Astrocyte (in vitro differentiated cells and primary cell): ENCODE results near the gene SLC4A2. TPM values are rescaled to one million over a fixed set of nuclear protein-coding genes. Genes with fewer than 3 reads are reported as not detected.

ENCODE experiments used
- DNase-seq: peaks from one replicate; pipeline ENCODE4 v3.0.0-alpha.2; 2010; ENCODE audit warnings: low read depth
- FAIRE-seq: peaks from 2 replicates; lab custom pipeline; 2011; peaks lifted over from hg19 to GRCh38; lab: Jason Lieb, UNC
- H2AFZ ChIP-seq: 2 replicates; pipeline ENCODE4 v1.6.0; 2012; ENCODE audit warnings: low read depth, low read length, inconsistent platforms
- H3K27ac ChIP-seq: 2 replicates; pipeline ENCODE4 v1.5.1; 2011; ENCODE audit warnings: low read depth, low read length, inconsistent platforms
- H3K27me3 ChIP-seq: 2 replicates; pipeline ENCODE4 v1.6.0; 2011; ENCODE audit warnings: low read length, inconsistent platforms; ENCODE audit not compliant: insufficient read depth
- H3K36me3 ChIP-seq: 2 replicates; pipeline ENCODE4 v1.5.1; 2011; ENCODE audit warnings: low read length, inconsistent platforms; ENCODE audit not compliant: insufficient read depth
- H3K4me1 ChIP-seq: 2 replicates; pipeline ENCODE4 v1.5.1; 2011; ENCODE audit warnings: low read length, inconsistent platforms; ENCODE audit not compliant: insufficient read depth
- H3K4me2 ChIP-seq: 2 replicates; pipeline ENCODE4 v1.6.0; 2012; ENCODE audit warnings: low read length, inconsistent platforms
- H3K4me3 ChIP-seq: 2 replicates; pipeline ENCODE4 v1.5.1; 2011; ENCODE audit warnings: low read depth, mild to moderate bottlenecking, low read length, inconsistent platforms; ENCODE audit not compliant: insufficient read depth
- H3K79me2 ChIP-seq: 2 replicates; pipeline ENCODE4 v1.6.0; 2012; ENCODE audit warnings: mild to moderate bottlenecking, low read length, inconsistent platforms; ENCODE audit not compliant: insufficient read depth
- H3K9ac ChIP-seq: 2 replicates; pipeline ENCODE4 v1.6.0; 2012; ENCODE audit warnings: mild to moderate bottlenecking, low read length, inconsistent platforms
- H3K9me3 ChIP-seq: 2 replicates; pipeline ENCODE4 v1.5.1; 2012; ENCODE audit warnings: low read depth, mild to moderate bottlenecking, low read length, inconsistent platforms; ENCODE audit not compliant: insufficient read depth
- H4K20me1 ChIP-seq: 2 replicates; pipeline ENCODE4 v1.6.0; 2012; ENCODE audit warnings: low read length, inconsistent platforms; ENCODE audit not compliant: insufficient read depth
- H3K27ac Mint-ChIP-seq: one replicate; pipeline ENCODE4 v1.8.0; 2021; ENCODE audit warnings: mild to moderate bottlenecking, mixed read lengths; ENCODE audit not compliant: unreplicated experiment
- H3K27me3 Mint-ChIP-seq: one replicate; pipeline ENCODE4 v1.8.0; 2021; ENCODE audit warnings: low read depth, mixed read lengths; ENCODE audit not compliant: unreplicated experiment
- H3K36me3 Mint-ChIP-seq: one replicate; pipeline ENCODE4 v1.8.0; 2021; ENCODE audit warnings: low read depth, mixed read lengths; ENCODE audit not compliant: unreplicated experiment
- H3K4me1 Mint-ChIP-seq: one replicate; pipeline ENCODE4 v1.8.0; 2021; ENCODE audit warnings: low read depth, mixed read lengths; ENCODE audit not compliant: unreplicated experiment
- H3K4me3 Mint-ChIP-seq: one replicate; pipeline ENCODE4 v1.8.0; 2021; ENCODE audit warnings: mild to moderate bottlenecking, moderate library complexity, mixed read lengths; ENCODE audit not compliant: unreplicated experiment
- H3K9me3 Mint-ChIP-seq: one replicate; pipeline ENCODE4 v1.8.0; 2021; ENCODE audit warnings: mild to moderate bottlenecking, mixed read lengths; ENCODE audit not compliant: unreplicated experiment
- CTCF ChIP-seq: IDR thresholded peaks from 2 replicates; pipeline ENCODE4 v1.5.1; 2011; ENCODE audit warnings: low read depth, mild to moderate bottlenecking, inconsistent platforms, low read length, moderate library complexity; ENCODE audit not compliant: insufficient read depth
- EZH2 ChIP-seq: IDR thresholded peaks from 2 replicates; pipeline ENCODE4 v1.6.1; 2012; ENCODE audit warnings: mild to moderate bottlenecking, low read length, inconsistent platforms; ENCODE audit not compliant: insufficient read depth
- total RNA-seq: library from RNA; stranded (reverse); gene quantifications from 2 replicates; pipeline ENCODE4 v1.2.1, GENCODE V29; 2021

SLC4A2 gene
- total RNA-seq, 1 donor from 2014 or later = 302 TPM

DNA sequence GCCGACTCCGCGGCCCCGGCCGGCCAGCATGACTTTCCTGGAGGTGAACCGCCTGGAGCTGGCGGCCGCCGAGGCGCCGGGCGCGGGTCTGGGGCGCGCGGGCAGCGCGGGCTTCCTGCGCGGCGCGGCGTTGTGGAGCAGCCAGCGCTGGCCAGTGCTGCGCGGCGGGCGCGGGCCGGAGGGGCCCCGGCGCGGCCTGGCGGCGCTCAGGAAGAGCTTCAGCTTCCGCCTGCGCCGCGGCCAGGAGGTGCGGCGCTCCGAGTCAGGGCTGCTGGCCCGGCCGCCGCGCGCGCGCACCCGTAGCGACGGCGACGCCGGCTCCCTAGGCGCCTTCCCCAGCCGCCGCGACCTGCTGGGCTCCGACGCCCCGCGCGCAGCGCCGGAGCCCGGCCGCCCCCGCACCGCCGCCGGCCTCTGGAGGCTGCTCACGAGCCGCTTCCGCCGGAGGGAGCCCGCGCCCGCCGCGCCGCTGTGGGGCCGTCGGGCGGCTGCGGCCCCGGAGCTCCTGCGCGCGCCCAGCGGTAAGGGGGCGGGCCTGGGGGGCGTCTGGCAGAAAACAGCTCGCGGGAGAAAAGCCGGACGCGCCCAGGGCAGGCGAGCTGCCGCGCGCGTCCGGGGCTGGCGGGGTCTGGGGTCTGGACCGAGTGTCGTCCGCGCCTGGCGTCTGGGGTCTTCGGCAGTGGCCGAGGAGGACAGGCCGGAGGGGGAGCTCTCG is 55.9 kb downstream of the SLC4A2 start:
- Histone ChIP-seq H3K4me3 (peak overlapping the region; percentile 44), H3K9me3 (no peaks in the 10 kb centered on the region), H3K36me3 (no peaks in the 10 kb centered on the region), H3K4me1 (peaks cover 30% of the 10 kb centered on the region), H3K4me2 (peak overlapping the region; percentile 79), H3K27me3 (no peaks in the 10 kb centered on the region), H2AFZ (no peak overlapping the region), H3K27ac (no peak overlapping the region), H4K20me1 (peaks cover 79% of the 10 kb centered on the region), H3K9ac (peak overlapping the region; percentile 5), H3K79me2 (peaks cover 65% of the 10 kb centered on the region)
- no peaks in the 10 kb centered on the region for H3K27me3 Mint-ChIP-seq
- H3K4me3 Mint-ChIP-seq = peak overlapping the region; percentile 86
- DNase-seq = no peak
- H3K9me3 Mint-ChIP-seq = no peaks in the 10 kb centered on the region
- peaks cover 12% of the 10 kb centered on the region for H3K36me3 Mint-ChIP-seq
- H3K4me1 Mint-ChIP-seq = peaks cover 32% of the 10 kb centered on the region
- no peak for FAIRE-seq
- TF ChIP-seq EZH2 (no peak), CTCF (no peak)
- peak overlapping the region; percentile 81 for H3K27ac Mint-ChIP-seq

DNA sequence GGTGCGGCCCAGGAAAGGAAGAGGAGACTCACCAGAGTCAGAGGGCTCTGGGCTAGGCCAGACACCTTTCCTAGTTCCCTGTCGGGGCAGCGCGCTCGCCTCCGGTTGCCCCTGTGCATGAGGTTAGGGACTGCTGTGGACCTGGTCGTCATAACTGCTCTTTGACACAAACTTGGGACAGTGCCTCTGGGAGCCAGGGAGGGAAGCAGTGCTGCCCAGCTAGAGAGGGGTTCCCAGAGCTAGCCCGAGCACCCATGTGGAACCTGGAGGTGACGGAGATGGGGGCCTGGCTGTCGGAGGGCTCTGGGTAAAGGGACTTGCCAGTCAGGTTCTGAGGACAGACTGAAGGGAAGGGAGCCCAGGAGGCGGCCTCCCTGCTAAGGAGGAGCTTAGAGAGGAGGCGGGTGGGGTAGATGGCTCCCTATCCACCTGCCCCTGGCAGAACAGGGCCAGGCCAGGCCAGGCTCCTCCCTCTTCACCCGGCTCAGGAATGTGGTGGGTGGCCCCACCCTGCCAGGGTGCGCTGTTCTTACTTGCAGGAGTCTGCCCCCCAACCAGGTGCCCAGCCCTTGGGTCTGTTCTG is 56.5 kb downstream of the SLC4A2 start:
- H3K4me2 ChIP-seq = peak overlapping the region; percentile 79
- peaks cover 59% of the 10 kb centered on the region for H3K79me2 ChIP-seq
- Mint-ChIP-seq H3K27ac (peak overlapping the region; percentile 81), H3K4me3 (peak overlapping the region; percentile 86), H3K36me3 (peaks cover 12% of the 10 kb centered on the region), H3K9me3 (no peaks in the 10 kb centered on the region), H3K4me1 (peaks cover 29% of the 10 kb centered on the region), H3K27me3 (no peaks in the 10 kb centered on the region)
- no peak for TF ChIP-seq CTCF
- TF ChIP-seq EZH2 = no peak
- DNase-seq = no peak
- H4K20me1 ChIP-seq = peaks cover 78% of the 10 kb centered on the region
- H3K9me3 ChIP-seq = no peaks in the 10 kb centered on the region
- H3K27ac ChIP-seq = no peak overlapping the region
- no peak for FAIRE-seq
- H3K27me3 ChIP-seq = no peaks in the 10 kb centered on the region
- peak overlapping the region; percentile 5 for H3K9ac ChIP-seq
- no peaks in the 10 kb centered on the region for H3K36me3 ChIP-seq
- no peak overlapping the region for H2AFZ ChIP-seq
- peaks cover 30% of the 10 kb centered on the region for H3K4me1 ChIP-seq
- H3K4me3 ChIP-seq = peak overlapping the region; percentile 44
